ENCODE data around the gene ZNF385C. TPM values are rescaled to one million over a fixed set of nuclear protein-coding genes. Genes with fewer than 3 reads are reported as not detected.

ZNF385C gene
- total RNA-seq, 1 experiment from 2014 or later, result 3.7 TPM

- TF ChIP-seq ELF4 (CRISPR knock-in tag; IDR thresholded peaks at IDR 0.05; ENCODE audit: low read depth) (no peak), ZNF396 (CRISPR knock-in tag; IDR thresholded peaks at IDR 0.05; ENCODE audit: borderline replicate concordance) (no peak), USF2 (CRISPR knock-in tag; IDR thresholded peaks at IDR 0.05) (no peak), NFATC4 (CRISPR knock-in tag; IDR thresholded peaks at IDR 0.05) (no peak), GABPB1 (CRISPR knock-in tag; IDR thresholded peaks at IDR 0.05) (no peak)
Observed at GRCh38 chr17:41985919-41986318, 112.4 kb downstream of the ZNF385C start (continued).

- H3K27me3 Mint-ChIP-seq (ENCODE audit: low read depth), result no peaks in the 10 kb centered on the region
- 0 out of 2 replicates have a peak, but pooled peaks cover 3% of the 10 kb centered on the region for H3K9me3 Mint-ChIP-seq
- no peak overlapping the region for H3K27ac Mint-ChIP-seq
- DNase-seq (ENCODE audit: low spot score) (no peak), ATAC-seq (no peak)
- peaks cover 91% of the 10 kb centered on the region for H3K36me3 Mint-ChIP-seq
- no peaks in the 10 kb centered on the region for H3K4me1 Mint-ChIP-seq
- ChIA-PET POLR2A (no interaction called here), CTCF (interaction anchor here (1.1 kb wide), 1 partner anchor 44 kb away, joined by 3 read pairs; no protein-coding TSS in a partner anchor)
- no peak for TF ChIP-seq E2F4 (CRISPR knock-in tag; IDR thresholded peaks at IDR 0.05; ENCODE audit: borderline replicate concordance, low read depth)
- no peak for TF ChIP-seq MYBL2 (CRISPR knock-in tag; IDR thresholded peaks at IDR 0.05)
- no peak for TF ChIP-seq CREB1 (CRISPR knock-in tag; IDR thresholded peaks at IDR 0.05)
- TF ChIP-seq HMGA2 (CRISPR knock-in tag; IDR thresholded peaks at IDR 0.05), result no peak
- no peak for TF ChIP-seq ARID4B (CRISPR knock-in tag; IDR thresholded peaks at IDR 0.05; ENCODE audit: borderline replicate concordance)
- no peak overlapping the region for H3K4me3 Mint-ChIP-seq
Observed at GRCh38 chr17:41984454-41984853, 113.8 kb downstream of the ZNF385C start.

GRCh38 chr17:41982026-41982760, 116.1 kb downstream of the ZNF385C start:
- CTCF ChIA-PET, result no interaction called here
- Mint-ChIP-seq H3K27ac (no peak overlapping the region; the same call in 1 of the 2 replicates), H3K9me3 (0 out of 2 replicates have a peak, but pooled peaks cover 3% of the 10 kb centered on the region), H3K4me1 (no peaks in the 10 kb centered on the region), H3K4me3 (no peak overlapping the region), H3K36me3 (peaks cover 84% of the 10 kb centered on the region), H3K27me3 (ENCODE audit: low read depth) (no peaks in the 10 kb centered on the region)
- POLR2A ChIA-PET, result interaction anchor here (0.6 kb wide), 1 partner anchor 1821 kb away, joined by 8 read pairs; no protein-coding TSS in a partner anchor
- no peak for DNase-seq (ENCODE audit: low spot score)
- no peak for TF ChIP-seq AFF4 (CRISPR knock-in tag; IDR thresholded peaks at IDR 0.05; ENCODE audit: borderline replicate concordance)
- no peak for TF ChIP-seq USF1 (CRISPR knock-in tag; IDR thresholded peaks at IDR 0.05)
- no peak for TF ChIP-seq HMGA2 (CRISPR knock-in tag; IDR thresholded peaks at IDR 0.05)
- TF ChIP-seq FOXP4 (CRISPR knock-in tag; IDR thresholded peaks at IDR 0.05), result no peak
- no peak for TF ChIP-seq SOX15 (CRISPR knock-in tag; IDR thresholded peaks at IDR 0.05)
- TF ChIP-seq RORB (CRISPR knock-in tag; IDR thresholded peaks at IDR 0.05), result no peak
- TF ChIP-seq ZNF219 (CRISPR knock-in tag; IDR thresholded peaks at IDR 0.05; ENCODE audit: borderline replicate concordance), result no peak
- no peak for TF ChIP-seq ZNF416 (CRISPR knock-in tag; IDR thresholded peaks at IDR 0.05)
- TF ChIP-seq MAX (CRISPR knock-in tag; IDR thresholded peaks at IDR 0.05), result no peak
- no peak for ATAC-seq
